ENCODE results near the gene ZNF814. TPM values are rescaled to one million over a fixed set of nuclear protein-coding genes. Genes with fewer than 3 reads are reported as not detected.
"Not testable (repeated sequence)": the region's sequence is repeated elsewhere in the genome, so short reads cannot be mapped to it uniquely, and the experiment has no call there.

ZNF814 gene
- total RNA-seq, 1 experiment from 2014 or later = 8.7 TPM

GRCh38 chr19:57812226-57812625 lies 76.6 kb downstream of the ZNF814 start:
- Mint-ChIP-seq H3K4me3 (ENCODE audit: low read depth, unreplicated experiment) (peak overlapping the region; percentile 90), H3K9me3 (ENCODE audit: low read depth, unreplicated experiment) (no peaks in the 10 kb centered on the region), H3K4me1 (ENCODE audit: low read depth, unreplicated experiment) (peaks cover 54% of the 10 kb centered on the region), H3K27ac (ENCODE audit: unreplicated experiment) (peak overlapping the region; percentile 57), H3K36me3 (ENCODE audit: insufficient read depth, unreplicated experiment) (peaks cover 81% of the 10 kb centered on the region), H3K27me3 (ENCODE audit: unreplicated experiment) (no peaks in the 10 kb centered on the region)
- intact Hi-C loops (cut with micrococcal nuclease; ENCODE audit: unreplicated experiment) = loop anchor here (5.0 to 10.0 kb wide), 2 partner anchors 40 to 127 kb away; partner anchors contain the start of gene ZNF551
- no TSS peak for BruUV-seq (replicated peaks)
- CTCF ChIA-PET = interaction anchor here (0.7 kb wide), 1 partner anchor 88 kb away, joined by 3 read pairs; no protein-coding TSS in a partner anchor
- DNase-seq = no peak
- no peak for TF ChIP-seq CTCF (IDR thresholded peaks at IDR 0.05; ENCODE audit: unreplicated experiment)

- Mint-ChIP-seq H3K4me1 (ENCODE audit: low read depth, unreplicated experiment) (peaks cover 46% of the 10 kb centered on the region), H3K36me3 (ENCODE audit: insufficient read depth, unreplicated experiment) (peaks cover 81% of the 10 kb centered on the region)
- not testable (repeated sequence) for BruUV-seq (replicated peaks); H3K9me3 Mint-ChIP-seq (ENCODE audit: low read depth, unreplicated experiment); H3K27me3 Mint-ChIP-seq (ENCODE audit: unreplicated experiment); H3K4me3 Mint-ChIP-seq (ENCODE audit: low read depth, unreplicated experiment); H3K27ac Mint-ChIP-seq (ENCODE audit: unreplicated experiment); DNase-seq
- intact Hi-C loops (cut with micrococcal nuclease; ENCODE audit: unreplicated experiment) = loop anchor here (5.0 to 10.0 kb wide), 2 partner anchors 42 to 126 kb away; partner anchors contain the start of gene ZNF551
- CTCF ChIA-PET = interaction anchor here (0.7 kb wide), 1 partner anchor 511 kb away, joined by 3 read pairs; no protein-coding TSS in a partner anchor
Measured at GRCh38 chr19:57810410-57811295, 78.2 kb downstream of the ZNF814 start.

GRCh38 chr19:57807541-57807940 lies 81.3 kb downstream of the ZNF814 start:
- Mint-ChIP-seq H3K36me3 (ENCODE audit: insufficient read depth, unreplicated experiment) (peaks cover 78% of the 10 kb centered on the region), H3K4me1 (ENCODE audit: low read depth, unreplicated experiment) (peaks cover 48% of the 10 kb centered on the region), H3K4me3 (ENCODE audit: low read depth, unreplicated experiment) (no peak overlapping the region), H3K27me3 (ENCODE audit: unreplicated experiment) (no peaks in the 10 kb centered on the region), H3K9me3 (ENCODE audit: low read depth, unreplicated experiment) (no peaks in the 10 kb centered on the region), H3K27ac (ENCODE audit: unreplicated experiment) (peak overlapping the region; percentile 15)
- no TSS peak for BruUV-seq (replicated peaks)
- TF ChIP-seq CTCF (IDR thresholded peaks at IDR 0.05; ENCODE audit: unreplicated experiment) = no peak
- intact Hi-C loops (cut with micrococcal nuclease; ENCODE audit: unreplicated experiment) = no loop called here
- DNase-seq = no peak
- CTCF ChIA-PET = no interaction called here

GRCh38 chr19:57803594-57804325 lies 85.1 kb downstream of the ZNF814 start:
- Mint-ChIP-seq H3K9me3 (ENCODE audit: low read depth, unreplicated experiment) (no peaks in the 10 kb centered on the region), H3K27ac (ENCODE audit: unreplicated experiment) (peak overlapping the region; percentile 37), H3K4me1 (ENCODE audit: low read depth, unreplicated experiment) (peaks cover 50% of the 10 kb centered on the region), H3K36me3 (ENCODE audit: insufficient read depth, unreplicated experiment) (peaks cover 74% of the 10 kb centered on the region), H3K4me3 (ENCODE audit: low read depth, unreplicated experiment) (peak overlapping the region; percentile 70), H3K27me3 (ENCODE audit: unreplicated experiment) (no peaks in the 10 kb centered on the region)
- no peak for TF ChIP-seq CTCF (IDR thresholded peaks at IDR 0.05; ENCODE audit: unreplicated experiment)
- peak; percentile 43 for DNase-seq
- BruUV-seq (replicated peaks) = no TSS peak
- intact Hi-C loops (cut with micrococcal nuclease; ENCODE audit: unreplicated experiment) = no loop called here
- CTCF ChIA-PET = interaction anchor here (1.1 kb wide), 1 partner anchor 9 kb away, joined by 4 read pairs; no protein-coding TSS in a partner anchor
